ENCODE data around the gene TRIP12. TPM values are rescaled to one million over a fixed set of nuclear protein-coding genes. Genes with fewer than 3 reads are reported as not detected.

Gene TRIP12
- total and polyA plus RNA-seq, 2 donors (not counting 1 experiment from before 2014, with no cell fraction given), result 30.9 to 274 TPM

- intact Hi-C loops (cut with micrococcal nuclease), result no loop called here
- H3K9ac ChIP-seq (ENCODE audit: low read length), result no peak overlapping the region
- POLR2A ChIA-PET, result no interaction called here
- H3K27me3 ChIP-seq (replicated peaks in 1 of 4; ENCODE audit: control extremely low read depth in 1 of 4, control insufficient read depth in 3 of 4, insufficient read depth in 4 of 4, low read length in 3 of 4), result no peaks in the 10 kb centered on the region
- H4K20me1 ChIP-seq (ENCODE audit: control insufficient read depth, insufficient read depth, low read length, poor library complexity, severe bottlenecking), result no peaks in the 10 kb centered on the region
- no peaks in the 10 kb centered on the region for H3K79me2 ChIP-seq (ENCODE audit: control insufficient read depth, insufficient read depth, low read length)
- H3K4me3 Mint-ChIP-seq, result no peak overlapping the region
- H3K9me3 Mint-ChIP-seq (ENCODE audit: insufficient read depth), result no peaks in the 10 kb centered on the region
- H3K27ac Mint-ChIP-seq, result no peak overlapping the region
- peaks cover 23% of the 10 kb centered on the region for H3K27me3 Mint-ChIP-seq
- peaks cover 0 to 9% (median 0%) of the 10 kb centered on the region in 3 donors for H3K9me3 ChIP-seq (ENCODE audit: control extremely low read depth in 1 of 3, control insufficient read depth in 2 of 3, insufficient read depth in 1 of 3, low read length in 2 of 3)
- CTCF ChIA-PET, result no interaction called here
- ATAC-seq (ENCODE audit: low read depth), result no peak
- H3K4me2 ChIP-seq (replicated peaks; ENCODE audit: low read depth, low read length, poor library complexity, severe bottlenecking), result no peak overlapping the region
- no peaks in the 10 kb centered on the region for H3K4me1 Mint-ChIP-seq
- WGBS (ENCODE audit: insufficient coverage), result 85% methylated on average over 2 of the region's 5 CpGs
- H2AFZ ChIP-seq (ENCODE audit: insufficient read depth, low read depth, low read length, poor library complexity, severe bottlenecking), result no peak overlapping the region
- H3K4me3 ChIP-seq (ENCODE audit: control extremely low read depth in 1 of 5, extremely low read depth in 1 of 5, insufficient read depth in 1 of 5, low read depth in 2 of 5, low read length in 4 of 5), result no peak overlapping the region
- no peak for TF ChIP-seq EZH2 (IDR thresholded peaks at IDR 0.05; ENCODE audit: borderline replicate concordance, insufficient read depth, low read depth, low read length, poor library complexity, severe bottlenecking)
- TF ChIP-seq, protein P1, sequence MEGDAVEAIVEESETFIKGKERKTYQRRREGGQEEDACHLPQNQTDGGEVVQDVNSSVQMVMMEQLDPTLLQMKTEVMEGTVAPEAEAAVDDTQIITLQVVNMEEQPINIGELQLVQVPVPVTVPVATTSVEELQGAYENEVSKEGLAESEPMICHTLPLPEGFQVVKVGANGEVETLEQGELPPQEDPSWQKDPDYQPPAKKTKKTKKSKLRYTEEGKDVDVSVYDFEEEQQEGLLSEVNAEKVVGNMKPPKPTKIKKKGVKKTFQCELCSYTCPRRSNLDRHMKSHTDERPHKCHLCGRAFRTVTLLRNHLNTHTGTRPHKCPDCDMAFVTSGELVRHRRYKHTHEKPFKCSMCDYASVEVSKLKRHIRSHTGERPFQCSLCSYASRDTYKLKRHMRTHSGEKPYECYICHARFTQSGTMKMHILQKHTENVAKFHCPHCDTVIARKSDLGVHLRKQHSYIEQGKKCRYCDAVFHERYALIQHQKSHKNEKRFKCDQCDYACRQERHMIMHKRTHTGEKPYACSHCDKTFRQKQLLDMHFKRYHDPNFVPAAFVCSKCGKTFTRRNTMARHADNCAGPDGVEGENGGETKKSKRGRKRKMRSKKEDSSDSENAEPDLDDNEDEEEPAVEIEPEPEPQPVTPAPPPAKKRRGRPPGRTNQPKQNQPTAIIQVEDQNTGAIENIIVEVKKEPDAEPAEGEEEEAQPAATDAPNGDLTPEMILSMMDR (IDR thresholded peaks at IDR 0.05), result no peak
- no peak for DNase-seq
- H3K4me1 ChIP-seq (ENCODE audit: control insufficient read depth in 2 of 2, insufficient read depth in 2 of 2, low read length in 2 of 2), result no peaks in the 10 kb centered on the region
- no peak overlapping the region for H3K27ac ChIP-seq (ENCODE audit: low read length in 2 of 2)
- H3K36me3 ChIP-seq (replicated peaks in 1 of 2; ENCODE audit: control extremely low read depth in 1 of 2, control insufficient read depth in 1 of 2, extremely low read depth in 1 of 2, insufficient read depth in 2 of 2, low read length in 1 of 2), result no peaks in the 10 kb centered on the region
Observed at GRCh38 chr2:229731363-229731762, 190.4 kb downstream of the TRIP12 start.

DNA sequence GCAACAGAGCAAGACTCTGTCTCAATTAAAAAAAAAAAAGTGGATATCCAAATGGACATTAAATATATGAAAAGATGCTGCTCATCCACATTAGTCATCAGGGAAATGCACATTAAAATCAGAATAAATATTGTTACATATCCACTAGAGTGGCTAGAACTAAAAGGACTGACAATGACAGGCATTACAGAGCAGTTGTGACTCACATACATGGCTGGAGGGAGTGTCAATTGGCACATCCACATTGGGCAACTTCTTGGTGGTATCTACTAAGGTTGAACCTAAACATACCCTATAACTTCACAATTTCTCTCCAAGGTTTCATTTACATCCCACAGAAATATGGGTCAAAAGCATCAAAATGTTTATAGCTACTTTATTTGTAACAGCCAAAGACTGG, 193.4 kb downstream of the TRIP12 start:
- no peaks in the 10 kb centered on the region for H3K36me3 ChIP-seq (replicated peaks in 1 of 2; ENCODE audit: control extremely low read depth in 1 of 2, control insufficient read depth in 1 of 2, extremely low read depth in 1 of 2, insufficient read depth in 2 of 2, low read length in 1 of 2)
- DNase-seq (no peak), ATAC-seq (ENCODE audit: low read depth) (no peak)
- Mint-ChIP-seq H3K4me1 (no peaks in the 10 kb centered on the region), H3K9me3 (ENCODE audit: insufficient read depth) (no peaks in the 10 kb centered on the region), H3K27ac (no peak overlapping the region), H3K27me3 (peaks cover 36% of the 10 kb centered on the region), H3K4me3 (no peak overlapping the region)
- H3K9me3 ChIP-seq (ENCODE audit: control extremely low read depth in 1 of 3, control insufficient read depth in 2 of 3, insufficient read depth in 1 of 3, low read length in 2 of 3), result no peaks in the 10 kb centered on the region
- H2AFZ ChIP-seq (ENCODE audit: insufficient read depth, low read depth, low read length, poor library complexity, severe bottlenecking), result no peak overlapping the region
- intact Hi-C loops (cut with micrococcal nuclease), result no loop called here
- CTCF ChIA-PET, result no interaction called here
- H3K27ac ChIP-seq (ENCODE audit: low read length in 2 of 2), result no peak overlapping the region
- H3K79me2 ChIP-seq (ENCODE audit: control insufficient read depth, insufficient read depth, low read length), result no peaks in the 10 kb centered on the region
- POLR2A ChIA-PET, result no interaction called here
- H3K9ac ChIP-seq (ENCODE audit: low read length), result no peak overlapping the region
- H3K4me2 ChIP-seq (replicated peaks; ENCODE audit: low read depth, low read length, poor library complexity, severe bottlenecking), result no peak overlapping the region
- no peak overlapping the region for H3K4me3 ChIP-seq (ENCODE audit: control extremely low read depth in 1 of 5, extremely low read depth in 1 of 5, insufficient read depth in 1 of 5, low read depth in 2 of 5, low read length in 4 of 5)
- H3K27me3 ChIP-seq (replicated peaks in 1 of 4; ENCODE audit: control extremely low read depth in 1 of 4, control insufficient read depth in 3 of 4, insufficient read depth in 4 of 4, low read length in 3 of 4), result no peaks in the 10 kb centered on the region
- H3K4me1 ChIP-seq (ENCODE audit: control insufficient read depth in 2 of 2, insufficient read depth in 2 of 2, low read length in 2 of 2), result no peaks in the 10 kb centered on the region
- TF ChIP-seq, protein P1 (IDR thresholded peaks at IDR 0.05), result no peak
- no peaks in the 10 kb centered on the region for H4K20me1 ChIP-seq (ENCODE audit: control insufficient read depth, insufficient read depth, low read length, poor library complexity, severe bottlenecking)
